Smooth muscle cell (in vitro differentiated cells): ENCODE data around the gene HTRA2. TPM values are rescaled to one million over a fixed set of nuclear protein-coding genes. Genes with fewer than 3 reads are reported as not detected.

Source experiments
- DNase-seq: peaks from one replicate; lab custom pipeline; 2025; ENCODE audit not compliant: unreplicated experiment; lab: John Stamatoyannopoulos, UW
- H2AFZ ChIP-seq: fragments of 200-600 bp; sonication (generic); 2 replicates; pipeline ENCODE4 v1.6.0; 2016; ENCODE audit warnings: antibody characterized with exemption, low read depth, mild to moderate bottlenecking
- H3F3A ChIP-seq: fragments of 200-600 bp; sonication (generic); 2 replicates; pipeline ENCODE4 v1.6.0; 2017; ENCODE audit warnings: antibody characterized with exemption, low read depth
- H3K27ac ChIP-seq: fragments of 200-600 bp; sonication (generic); 2 replicates; pipeline ENCODE4 v1.5.1; 2016; ENCODE audit warnings: low read depth, mild to moderate bottlenecking
- H3K27me3 ChIP-seq: fragments of 200-600 bp; sonication (generic); 2 replicates; pipeline ENCODE4 v1.6.1; 2016; ENCODE audit warnings: low read depth, mild to moderate bottlenecking
- H3K36me3 ChIP-seq: fragments of 200-600 bp; sonication (generic); 2 replicates; pipeline ENCODE4 v1.5.1; 2016; ENCODE audit warnings: low read depth
- H3K4me1 ChIP-seq: fragments of 200-600 bp; sonication (generic); 2 replicates; pipeline ENCODE4 v1.5.1; 2016; ENCODE audit warnings: low read depth
- H3K4me2 ChIP-seq: fragments of 200-600 bp; sonication (generic); 2 replicates; pipeline ENCODE4 v1.6.0; 2016; ENCODE audit warnings: mild to moderate bottlenecking
- H3K4me3 ChIP-seq: fragments of 200-600 bp; sonication (generic); 2 replicates; pipeline ENCODE4 v1.5.1; 2016; ENCODE audit warnings: mild to moderate bottlenecking
- H3K79me2 ChIP-seq: fragments of 200-600 bp; sonication (generic); 2 replicates; pipeline ENCODE4 v1.6.0; 2016; ENCODE audit warnings: low read depth, mild to moderate bottlenecking
- H3K9ac ChIP-seq: fragments of 200-600 bp; sonication (generic); 2 replicates; pipeline ENCODE4 v1.6.0; 2016; ENCODE audit warnings: low read depth
- H3K9me3 ChIP-seq: fragments of 200-600 bp; sonication (generic); replicated peaks from 2 replicates; pipeline ENCODE4 v1.5.1; 2016; ENCODE audit warnings: low read depth
- H4K20me1 ChIP-seq: fragments of 200-600 bp; sonication (generic); 2 replicates; pipeline ENCODE4 v1.6.0; 2016; ENCODE audit warnings: low read depth
- CTCF ChIP-seq: fragments of 200-600 bp; sonication (generic); IDR thresholded peaks from 2 replicates; pipeline ENCODE4 v1.5.1; 2017; ENCODE audit warnings: borderline replicate concordance, mild to moderate bottlenecking, antibody characterized with exemption; ENCODE audit not compliant: insufficient read depth, poor library complexity, severe bottlenecking
- WGBS: methylation state at CpG from one replicate; pipeline ENCODE4 v1.1.7; 2016; ENCODE audit warnings: low lambda C conversion rate; 5-methylcytosine and 5-hydroxymethylcytosine counted together
- polyA plus RNA-seq: library from polyadenylated mRNA; unstranded; fragments of >200 nt; fragmentation: Nextera tagmentation; extraction: Ambion mirVana; gene quantifications from 2 replicates; pipeline ENCODE4 v1.2.1, GENCODE V29; 2016
- total RNA-seq: library from RNA; depleted of rRNA; stranded (reverse); fragments of >200 nt; gene quantifications from 2 replicates; pipeline ENCODE4 v1.2.3, GENCODE V29; 2014

HTRA2 gene
- total and polyA plus RNA-seq, 2 experiments from 2014 or later: 19.1 to 30.4 TPM

GRCh38 chr2:74505448-74506246 is 24.1 kb upstream of the HTRA2 start:
- Histone ChIP-seq H3K4me3 (peak overlapping the region; percentile 86), H3K4me2 (peak overlapping the region; percentile 94), H2AFZ (no peak overlapping the region), H3K9ac (peak overlapping the region; percentile 14), H3K36me3 (no peaks in the 10 kb centered on the region), H3K79me2 (peaks cover 22% of the 10 kb centered on the region), H3K9me3 (no peaks in the 10 kb centered on the region), H3K4me1 (peaks cover 21% of the 10 kb centered on the region), H3K27me3 (peaks cover 21% of the 10 kb centered on the region), H3K27ac (peak overlapping the region; percentile 96), H3F3A (peaks cover 10% of the 10 kb centered on the region), H4K20me1 (peaks cover 4% of the 10 kb centered on the region)
- no peak for DNase-seq
- WGBS: 93% methylated on average over 14 of the region's 14 CpGs
- no peak for TF ChIP-seq CTCF

GRCh38 chr2:74507145-74507925 is 22.4 kb upstream of the HTRA2 start, which contains the start of gene PCGF1:
PCGF1 (minus strand) TSS chr2:74507695; CDS start chr2:74507668, 27 bp downstream.
- Histone ChIP-seq H3K9me3 (no peaks in the 10 kb centered on the region), H3K27ac (peak within 1 kb of the TSS; percentile 96), H4K20me1 (peaks cover 4% of the 10 kb centered on the region), H3K27me3 (peaks cover 28% of the 10 kb centered on the region), H3K79me2 (peaks cover 22% of the 10 kb centered on the region), H3K4me1 (peaks cover 15% of the 10 kb centered on the region), H3F3A (peaks cover 10% of the 10 kb centered on the region), H3K4me3 (peak within 1 kb of the TSS; percentile 86), H3K4me2 (peak within 1 kb of the TSS; percentile 94), H2AFZ (peak within 1 kb of the TSS; percentile 90), H3K36me3 (no peaks in the 10 kb centered on the region), H3K9ac (peak within 1 kb of the TSS; percentile 96)
- TF ChIP-seq CTCF: peak; percentile 26
- peak; percentile 99 for DNase-seq
- WGBS: 2% methylated on average over 54 of the region's 56 CpGs

- H3K79me2 ChIP-seq: peaks cover 22% of the 10 kb centered on the region
These were observed 21.7 kb upstream of the HTRA2 start for GRCh38 chr2:74507926-74508520.

More at GRCh38 chr2:74507926-74508520, 21.7 kb upstream of the HTRA2 start:
- WGBS: 2% methylated on average over 38 of the region's 38 CpGs
- peaks cover 10% of the 10 kb centered on the region for H3F3A ChIP-seq
- peak overlapping the region; percentile 96 for H3K9ac ChIP-seq
- peaks cover 4% of the 10 kb centered on the region for H4K20me1 ChIP-seq
- peak overlapping the region; percentile 94 for H3K4me2 ChIP-seq
- no peaks in the 10 kb centered on the region for H3K36me3 ChIP-seq
- peaks cover 15% of the 10 kb centered on the region for H3K4me1 ChIP-seq
- no peak for DNase-seq
- peak overlapping the region; percentile 86 for H3K4me3 ChIP-seq
- peak overlapping the region; percentile 90 for H2AFZ ChIP-seq
- no peak for TF ChIP-seq CTCF
- no peaks in the 10 kb centered on the region for H3K9me3 ChIP-seq
- peak overlapping the region; percentile 96 for H3K27ac ChIP-seq
- H3K27me3 ChIP-seq: peaks cover 35% of the 10 kb centered on the region
